ENCODE results near the gene MYOZ1.

The MYOZ1 gene

GRCh38 chr10:73584737-73585136 is 56.5 kb downstream of the MYOZ1 start:
- H3K27ac ChIP-seq (ENCODE audit: low read depth, low read length) = no peak overlapping the region
- no peaks in the 10 kb centered on the region for H3K27me3 ChIP-seq (ENCODE audit: control insufficient read depth in 1 of 2, insufficient read depth in 2 of 2, low read length in 2 of 2)
- H3K36me3 ChIP-seq (ENCODE audit: control insufficient read depth in 1 of 2, insufficient read depth in 2 of 2, low read length in 2 of 2) = no peaks in the 10 kb centered on the region
- H3K4me1 ChIP-seq (ENCODE audit: control insufficient read depth in 1 of 2, insufficient read depth in 2 of 2, low read length in 2 of 2) = peaks cover 5 to 29% of the 10 kb centered on the region in 2 donors
- no peak overlapping the region for H3K9ac ChIP-seq (ENCODE audit: low read depth in 1 of 2, low read length in 2 of 2)
- H3K9me3 ChIP-seq (ENCODE audit: control insufficient read depth in 1 of 2, low read length in 2 of 2) = no peaks in the 10 kb centered on the region
- H3K4me3 ChIP-seq (ENCODE audit: low read depth in 1 of 2, low read length in 2 of 2) = no peak overlapping the region

GRCh38 chr10:73581918-73582317 is 59.4 kb downstream of the MYOZ1 start:
- Histone ChIP-seq H3K4me3 (ENCODE audit: low read depth in 1 of 2, low read length in 2 of 2) (no peak overlapping the region), H3K9me3 (ENCODE audit: control insufficient read depth in 1 of 2, low read length in 2 of 2) (no peaks in the 10 kb centered on the region), H3K27ac (ENCODE audit: low read depth, low read length) (no peak overlapping the region), H3K27me3 (ENCODE audit: control insufficient read depth in 1 of 2, insufficient read depth in 2 of 2, low read length in 2 of 2) (no peaks in the 10 kb centered on the region), H3K36me3 (ENCODE audit: control insufficient read depth in 1 of 2, insufficient read depth in 2 of 2, low read length in 2 of 2) (no peaks in the 10 kb centered on the region), H3K4me1 (ENCODE audit: control insufficient read depth in 1 of 2, insufficient read depth in 2 of 2, low read length in 2 of 2) (peaks cover 5 to 18% of the 10 kb centered on the region in 2 donors), H3K9ac (ENCODE audit: low read depth in 1 of 2, low read length in 2 of 2) (no peak overlapping the region)
